ENCODE results near the gene CCDC88C. TPM values are rescaled to one million over a fixed set of nuclear protein-coding genes. Genes with fewer than 3 reads are reported as not detected.
A peak's percentile ranks its signal among the peaks of the same experiment; 100 is the strongest.

Gene CCDC88C
- total and polyA plus RNA-seq, 11 donors, result 2.4 to 15.6 (median 4.8) TPM

DNA sequence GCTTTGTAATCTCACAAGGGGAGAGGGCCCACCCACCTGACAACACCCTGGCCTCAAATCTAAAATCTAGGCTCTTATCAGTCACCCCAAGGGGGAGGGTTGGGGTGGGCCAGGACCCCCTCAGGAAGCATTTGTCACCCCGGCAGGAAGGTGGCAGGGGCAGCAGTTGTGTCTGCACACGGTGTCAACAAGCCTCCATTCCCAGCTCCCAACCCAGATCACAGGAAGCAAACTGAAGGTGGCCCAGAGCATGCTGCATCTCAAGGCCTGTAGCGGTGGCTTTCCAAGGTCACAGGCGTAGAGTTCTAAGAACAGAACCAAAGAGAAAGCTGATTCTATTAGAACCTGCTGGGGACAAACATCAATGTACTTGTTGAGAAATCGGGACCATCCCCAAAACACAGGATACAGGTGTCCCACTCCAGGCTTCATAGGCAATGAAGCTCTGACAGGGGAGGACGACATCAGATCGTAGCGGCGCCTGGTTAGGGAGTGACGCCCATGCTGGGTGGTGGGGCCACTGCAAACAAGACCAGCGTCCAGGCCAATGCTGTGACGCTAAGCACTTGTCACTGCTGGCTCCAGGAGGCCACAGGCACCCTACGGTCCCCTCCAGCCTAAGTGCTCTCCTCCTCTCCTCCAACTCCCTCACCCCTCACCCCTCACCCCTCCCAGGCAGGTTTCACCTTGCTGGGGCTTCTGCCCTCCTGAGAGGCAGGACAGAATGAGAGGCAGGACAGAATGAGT, 52.9 kb downstream of the CCDC88C start:
- DNase-seq (no peak), ATAC-seq (no peak)
- H3K4me3 ChIP-seq, result no peak overlapping the region
- no peaks in the 10 kb centered on the region for H3K36me3 ChIP-seq
- 74 to 85% (median 81%) methylated on average over 13 of the region's 13 CpGs for WGBS, 4 donors
- H3K9me3 ChIP-seq, result no peaks in the 10 kb centered on the region
- peaks cover 0 to under 1% (median 0%) of the 10 kb centered on the region in 9 donors for H3K27me3 ChIP-seq
- TF ChIP-seq CTCF (IDR thresholded peaks at IDR 0.05) (no peak), POLR2A (IDR thresholded peaks at IDR 0.05) (no peak)
- peaks cover 0 to 82% (median 9%) of the 10 kb centered on the region in 12 donors for H3K4me1 ChIP-seq
- intact Hi-C loops (cut with DNase I), result loop anchor here in 1 of 10 donors (10.0 kb wide), 1 partner anchor 50 kb away; the partner anchor contains the start of gene CCDC88C
- H3K27ac ChIP-seq, result peak overlapping the region in 1 of 12 donors; percentile 59

- Histone ChIP-seq H3K4me3 (no peak overlapping the region), H3K27me3 (no peaks in the 10 kb centered on the region), H3K9me3 (no peaks in the 10 kb centered on the region), H3K4me1 (peaks cover 0 to 74% (median 5%) of the 10 kb centered on the region in 12 donors), H3K27ac (peak overlapping the region in 1 of 12 donors; percentile 59), H3K36me3 (peaks cover 0 to 7% (median 0%) of the 10 kb centered on the region in 9 donors)
- peak in 2 of 4 donors; percentile 30 to 71 for ATAC-seq
- DNase-seq, result no peak
- intact Hi-C loops (cut with DNase I), result loop anchor here in 1 of 10 donors (10.0 kb wide), 1 partner anchor 51 kb away; the partner anchor contains the start of gene CCDC88C
- WGBS, 4 donors, result 69 to 84% (median 73%) methylated on average over 7 to 10 of the region's 10 CpGs
- TF ChIP-seq CTCF (IDR thresholded peaks at IDR 0.05) (no peak), POLR2A (IDR thresholded peaks at IDR 0.05) (no peak)
Measured at GRCh38 chr14:91363776-91364523, 53.7 kb downstream of the CCDC88C start.

DNA sequence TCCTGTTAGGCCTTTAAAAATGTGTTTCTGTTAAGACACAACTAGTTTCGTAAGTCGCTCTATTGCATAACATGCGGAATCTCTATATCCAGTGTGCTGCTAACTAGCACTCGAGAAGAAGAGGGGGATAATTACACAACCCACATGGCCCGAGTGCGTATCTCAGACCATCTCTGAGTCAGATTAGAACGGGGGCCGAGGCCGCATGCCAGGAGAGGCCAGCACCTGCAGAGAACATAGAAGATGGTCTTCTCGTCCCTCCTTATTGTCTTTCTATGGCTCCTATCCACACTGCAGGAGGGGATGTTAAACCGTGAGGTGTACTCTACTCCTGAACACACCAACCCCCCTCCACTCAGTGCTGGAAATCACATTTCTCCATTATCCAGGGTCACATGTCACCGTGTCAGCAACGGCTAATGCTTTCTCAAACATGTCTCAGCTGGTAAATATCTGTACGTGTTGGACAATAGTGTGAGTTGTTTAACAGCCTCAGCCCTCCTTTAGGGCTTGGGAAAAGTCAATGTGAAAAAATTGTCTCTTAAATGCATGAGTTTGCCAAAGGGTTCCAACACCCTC, 56.3 kb downstream of the CCDC88C start:
- Histone ChIP-seq H3K27ac (peak overlapping the region in 1 of 12 donors; percentile 67), H3K4me1 (peaks cover 0 to 55% (median 0%) of the 10 kb centered on the region in 12 donors), H3K36me3 (peaks cover 0 to 16% (median 0%) of the 10 kb centered on the region in 9 donors), H3K4me3 (no peak overlapping the region), H3K27me3 (peaks cover 0 to 19% (median 0%) of the 10 kb centered on the region in 9 donors), H3K9me3 (no peaks in the 10 kb centered on the region)
- DNase-seq (no peak), ATAC-seq (peak in 1 of 4 donors; percentile 39)
- WGBS, 4 donors, result 61 to 75% (median 68%) methylated on average over 14 of the region's 14 CpGs
- no peak for TF ChIP-seq POLR2A (IDR thresholded peaks at IDR 0.05)
- intact Hi-C loops (cut with DNase I), result loop anchor here in 1 of 10 donors (10.0 kb wide), 1 partner anchor 53 kb away; the partner anchor contains the start of gene CCDC88C

GRCh38 chr14:91360490-91361232, 57.0 kb downstream of the CCDC88C start:
- no peak for DNase-seq
- H3K9me3 ChIP-seq, result no peaks in the 10 kb centered on the region
- peaks cover 0 to 16% (median 0%) of the 10 kb centered on the region in 9 donors for H3K36me3 ChIP-seq
- H3K27me3 ChIP-seq, result peaks cover 0 to 23% (median 0%) of the 10 kb centered on the region in 9 donors
- intact Hi-C loops (cut with DNase I), result loop anchor here in 1 of 10 donors (10.0 kb wide), 1 partner anchor 54 kb away; the partner anchor contains the start of gene CCDC88C
- TF ChIP-seq POLR2A (IDR thresholded peaks at IDR 0.05) (no peak), CTCF (IDR thresholded peaks at IDR 0.05) (no peak)
- ATAC-seq, result no peak
- peak overlapping the region in 1 of 12 donors; percentile 67 for H3K27ac ChIP-seq
- H3K4me1 ChIP-seq, result peaks cover 0 to 53% (median 0%) of the 10 kb centered on the region in 12 donors
- 85 to 89% (median 88%) methylated on average over 17 of the region's 17 CpGs for WGBS, 4 donors
- H3K4me3 ChIP-seq, result no peak overlapping the region
